DMS53 (cell line): ENCODE data around the gene DTX4.

Experiments
- DNase-seq: peaks from one replicate; lab custom pipeline; 2025; lab: John Stamatoyannopoulos, UW

DTX4 gene

DNA sequence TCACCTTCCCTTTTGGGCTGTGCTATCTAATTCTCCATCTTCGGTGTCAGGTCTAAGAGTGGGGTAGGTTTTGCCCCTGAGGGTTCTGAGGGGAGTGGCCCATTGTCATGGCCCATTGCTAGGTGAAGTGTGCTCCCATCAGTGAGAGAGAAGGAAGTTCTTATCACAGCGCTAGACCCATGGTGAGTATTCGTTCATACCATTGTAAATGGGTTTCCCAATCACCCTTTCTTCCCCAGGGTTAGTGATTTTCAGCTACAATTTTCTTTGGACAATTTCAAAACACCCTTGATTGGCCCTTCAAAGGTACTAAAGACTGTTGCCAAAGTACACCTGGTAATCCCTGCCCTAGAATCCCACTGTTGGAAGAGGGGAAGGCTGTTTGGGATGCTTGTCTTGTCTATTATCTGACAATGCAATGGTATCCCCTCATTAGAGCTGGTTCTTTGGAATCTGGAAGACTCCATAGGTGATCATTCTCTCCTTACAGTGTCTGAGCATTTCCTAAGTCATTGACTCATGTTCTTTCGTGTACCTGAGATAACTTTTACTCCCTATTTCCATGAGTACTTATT lies 20.6 kb downstream of the DTX4 start:
- no peak for DNase-seq

GRCh38 chr11:59193587-59194130 lies 21.7 kb downstream of the DTX4 start:
- DNase-seq = no peak

DNA sequence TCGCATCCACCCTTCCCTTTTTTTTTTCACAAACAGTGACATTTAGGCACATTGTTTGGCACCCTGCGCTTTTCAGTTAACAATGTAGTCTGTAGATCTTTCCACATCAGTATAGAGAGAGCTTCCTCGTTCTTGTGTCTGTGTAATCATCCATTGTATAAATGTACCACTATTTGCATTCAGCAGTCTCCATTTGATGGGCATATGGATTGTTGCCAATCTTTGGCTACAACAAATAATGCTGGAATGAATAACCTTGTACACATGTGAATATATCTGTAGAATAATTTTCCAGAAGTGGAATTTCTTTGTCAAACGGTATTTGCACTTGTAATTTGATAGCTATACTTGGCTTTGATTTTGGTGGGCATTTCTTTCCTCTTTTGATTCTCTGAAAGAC lies 23.7 kb downstream of the DTX4 start:
- DNase-seq = no peak

DNA sequence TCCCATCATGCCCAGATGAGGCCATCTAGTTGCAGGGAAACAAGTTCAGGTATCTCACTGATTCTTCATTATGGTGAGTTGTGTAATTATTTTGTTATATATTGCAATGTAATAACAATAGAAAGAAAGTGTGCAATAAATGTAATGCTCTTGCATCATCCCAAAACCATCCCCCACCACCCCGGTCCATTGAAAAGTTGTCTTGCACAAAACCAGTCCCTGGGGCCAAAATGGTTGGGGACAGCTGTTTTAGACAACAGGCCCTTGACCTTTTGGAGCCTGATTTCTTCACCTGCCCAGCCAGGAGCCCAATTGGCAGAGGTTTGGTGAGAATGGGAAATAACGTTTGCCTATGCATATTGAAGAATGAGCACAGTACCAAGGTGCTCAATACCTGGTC lies 24.8 kb downstream of the DTX4 start:
- no peak for DNase-seq

DNA sequence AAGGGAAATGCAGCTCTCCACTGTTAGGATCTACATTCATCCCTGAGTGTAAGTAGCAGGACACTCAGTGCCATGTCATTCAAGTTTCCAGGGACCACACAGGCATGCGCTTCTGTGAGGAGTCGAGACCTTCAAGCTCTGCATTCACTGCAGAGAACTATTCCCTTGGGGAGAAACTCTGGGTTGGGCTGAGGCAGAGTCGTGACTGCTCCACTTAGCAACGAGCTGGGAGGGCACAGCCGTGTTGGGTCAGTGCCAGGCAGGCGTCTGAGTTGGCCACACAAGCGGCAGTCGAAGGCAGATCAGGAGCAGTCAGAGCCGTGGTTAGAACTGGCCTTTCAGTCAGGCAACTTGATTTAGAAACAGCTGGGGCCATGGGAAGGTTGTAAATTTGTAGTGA lies 26.1 kb downstream of the DTX4 start:
- DNase-seq = no peak

DNA sequence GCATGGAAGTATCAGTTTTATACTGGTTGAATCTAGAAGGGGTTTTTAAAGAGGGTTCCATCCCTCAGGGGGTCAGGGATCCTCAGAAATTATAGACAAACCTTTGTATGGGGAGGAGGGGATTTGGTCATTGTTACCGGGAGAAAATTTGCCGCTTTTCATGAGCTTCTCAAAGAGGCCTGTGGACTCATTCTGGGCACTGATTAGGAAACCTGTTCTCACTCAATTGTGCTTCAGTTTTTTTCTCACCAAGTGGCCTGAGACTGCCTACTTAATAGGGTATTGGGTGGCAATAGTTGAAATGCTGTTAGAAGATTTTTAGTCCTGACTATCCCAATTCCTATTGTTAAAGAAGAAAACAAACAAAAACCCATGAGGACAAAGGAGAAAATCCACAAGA lies 26.8 kb downstream of the DTX4 start:
- DNase-seq = no peak

GRCh38 chr11:59199546-59200422 lies 27.9 kb downstream of the DTX4 start:
- no peak for DNase-seq

- no peak for DNase-seq
Measured at GRCh38 chr11:59200423-59200746, 28.5 kb downstream of the DTX4 start.

DNA sequence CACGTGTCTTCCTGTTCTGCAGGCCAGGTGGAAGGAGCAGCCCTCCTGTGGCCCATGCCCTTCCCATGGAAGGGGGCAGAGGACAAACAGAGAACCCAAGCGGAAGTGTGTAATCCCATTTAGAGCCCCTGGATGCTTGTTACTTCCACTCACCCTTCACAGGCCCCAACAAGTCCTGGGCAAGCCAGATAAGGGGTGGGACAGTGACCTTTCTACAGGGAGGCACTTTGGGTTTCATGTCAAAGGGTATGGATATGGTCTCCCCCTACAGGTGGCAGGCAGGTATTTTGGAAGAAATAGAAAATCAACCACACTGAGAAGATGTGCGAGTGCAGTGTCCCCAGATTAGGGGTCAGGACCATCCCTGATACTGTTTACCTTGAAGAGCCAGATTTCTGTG lies 29.4 kb downstream of the DTX4 start:
- no peak for DNase-seq

GRCh38 chr11:59204746-59205145 lies 32.8 kb downstream of the DTX4 start:
- no peak for DNase-seq

GRCh38 chr11:59205648-59206047 lies 33.7 kb downstream of the DTX4 start:
- DNase-seq = no peak

DNA sequence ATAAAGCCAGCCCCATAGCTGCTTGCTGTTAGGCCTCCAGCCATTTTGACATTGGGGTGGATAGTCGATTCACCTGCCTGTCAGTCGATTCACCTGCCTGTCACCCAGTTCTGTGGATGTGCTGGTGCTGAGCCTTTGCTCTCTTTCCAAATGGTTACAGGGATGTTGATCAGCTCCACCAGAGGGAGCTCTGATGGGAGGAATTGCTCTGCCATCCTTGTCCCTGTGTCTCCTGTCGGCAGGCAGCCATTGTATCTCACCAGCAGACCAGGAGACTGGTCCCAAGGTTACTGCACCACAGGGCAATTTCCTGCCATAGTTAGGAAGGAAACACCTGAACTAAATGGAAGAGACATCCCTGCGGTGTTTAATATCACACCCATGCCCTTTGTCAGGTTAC lies 34.7 kb downstream of the DTX4 start:
- peak; percentile 68 for DNase-seq

GRCh38 chr11:59207988-59208451 lies 36.1 kb downstream of the DTX4 start:
- DNase-seq = peak; percentile 65

DNA sequence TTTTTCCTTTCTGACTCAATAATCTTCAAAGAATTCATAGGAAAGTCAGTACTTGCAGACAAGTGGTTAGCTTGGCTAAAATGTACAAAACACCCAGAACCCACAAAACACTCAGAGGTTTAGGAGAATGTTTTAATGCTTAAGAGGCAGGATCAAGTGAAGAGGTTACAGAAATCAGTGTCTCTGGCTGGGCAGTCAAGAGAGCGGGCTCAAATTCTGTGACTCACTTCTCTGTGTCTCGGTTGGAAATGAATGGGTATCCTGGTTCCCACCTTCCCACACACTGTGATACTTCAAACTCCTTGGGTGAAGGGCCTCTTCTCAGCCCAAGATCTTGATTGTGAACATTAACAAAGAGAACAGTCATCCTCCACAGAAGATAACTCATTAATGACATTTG lies 37.0 kb downstream of the DTX4 start:
- DNase-seq = no peak

- no peak for DNase-seq
Measured at GRCh38 chr11:59212222-59212621, 40.3 kb downstream of the DTX4 start.

DNA sequence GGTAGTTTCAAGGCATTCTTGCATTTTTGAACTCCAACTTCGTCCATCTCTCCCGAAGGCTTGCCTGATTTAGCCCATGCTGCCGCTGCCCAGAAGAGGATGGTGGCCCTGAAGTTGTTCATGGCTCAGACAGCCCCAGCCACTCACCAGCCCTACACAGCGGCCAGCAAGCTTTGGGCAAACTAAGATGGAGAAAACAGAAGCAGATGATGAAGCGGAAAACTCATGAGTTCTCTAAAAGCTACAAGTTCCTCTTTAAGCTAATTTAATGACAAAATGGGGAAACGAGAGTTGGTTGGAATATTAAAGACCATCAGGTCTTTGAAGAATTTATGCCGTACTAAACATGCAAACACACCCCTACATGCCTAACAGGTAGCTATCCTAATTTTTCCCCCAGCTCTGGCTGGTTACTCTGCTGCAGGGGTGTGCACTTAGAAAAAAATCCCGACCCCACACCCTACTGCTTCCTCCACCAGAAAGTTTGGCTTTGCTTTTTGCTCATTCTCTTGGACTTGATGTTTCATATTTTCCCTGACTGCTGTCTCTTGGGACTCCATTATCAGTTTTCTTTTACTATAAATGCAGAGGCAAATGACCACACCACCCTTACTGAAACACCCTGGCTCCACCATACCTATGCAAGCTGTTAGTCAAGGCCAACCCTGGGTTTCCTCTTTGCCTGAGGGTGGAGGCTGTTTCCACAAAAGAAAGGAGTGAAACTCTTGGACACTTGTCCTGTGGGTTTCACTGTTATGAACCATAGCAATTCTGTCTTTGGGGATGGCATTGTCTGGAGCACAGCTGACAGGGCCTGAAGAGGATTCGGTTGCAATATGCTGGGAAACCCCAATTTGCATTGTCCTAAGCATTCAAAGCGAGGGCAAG lies 41.1 kb downstream of the DTX4 start, which contains the start of gene MPEG1:
Gene MPEG1, minus strand, starts transcription at position 184 of the 888 bp plus-strand sequence. Its CDS starts 62 bp downstream, at position 122.
- DNase-seq = no peak

GRCh38 chr11:59214141-59214893 lies 42.4 kb downstream of the DTX4 start:
- no peak for DNase-seq

DNA sequence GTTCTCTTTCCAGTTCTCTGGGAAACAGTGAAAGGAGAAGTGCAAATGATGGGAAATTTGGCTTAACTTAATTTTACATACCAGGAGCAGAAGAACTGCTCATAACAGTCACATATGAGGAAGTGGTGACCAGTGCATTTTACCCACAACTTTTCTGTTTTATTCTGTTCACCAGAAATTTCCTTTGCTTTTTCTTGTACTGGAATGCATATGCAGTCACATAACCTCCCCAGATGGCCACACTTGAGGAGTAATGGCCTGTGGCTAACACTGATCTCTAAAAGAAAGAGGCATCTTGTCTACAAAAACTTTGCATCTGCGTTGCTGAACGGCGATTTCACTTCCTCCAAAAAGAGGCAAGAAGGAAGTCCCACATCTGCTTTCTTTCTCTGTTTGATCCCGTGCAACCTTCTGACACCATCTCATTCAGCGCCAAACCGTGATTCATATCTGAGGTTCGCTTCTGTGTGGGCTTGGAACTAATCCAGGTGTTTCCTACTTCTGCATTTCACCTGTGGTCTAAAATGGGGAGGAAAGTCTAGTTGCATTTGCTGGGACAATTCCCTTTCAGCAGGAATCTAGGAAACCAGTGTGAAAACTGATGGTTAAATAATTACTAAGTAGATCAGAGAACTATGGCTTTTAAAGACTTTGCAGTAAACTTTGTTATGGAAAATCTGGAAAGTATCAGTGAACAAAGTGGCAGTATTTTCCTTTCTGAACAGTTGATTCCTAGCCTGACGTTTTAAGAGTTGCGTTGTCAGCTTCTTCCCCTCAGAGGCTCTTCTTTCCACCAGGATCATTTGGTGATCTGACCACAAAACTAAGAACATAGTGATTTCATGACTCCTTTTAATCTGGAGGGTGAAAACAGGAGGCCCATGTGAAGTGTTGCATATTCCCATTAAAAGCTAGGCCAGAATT lies 45.0 kb downstream of the DTX4 start:
- no peak for DNase-seq

DNA sequence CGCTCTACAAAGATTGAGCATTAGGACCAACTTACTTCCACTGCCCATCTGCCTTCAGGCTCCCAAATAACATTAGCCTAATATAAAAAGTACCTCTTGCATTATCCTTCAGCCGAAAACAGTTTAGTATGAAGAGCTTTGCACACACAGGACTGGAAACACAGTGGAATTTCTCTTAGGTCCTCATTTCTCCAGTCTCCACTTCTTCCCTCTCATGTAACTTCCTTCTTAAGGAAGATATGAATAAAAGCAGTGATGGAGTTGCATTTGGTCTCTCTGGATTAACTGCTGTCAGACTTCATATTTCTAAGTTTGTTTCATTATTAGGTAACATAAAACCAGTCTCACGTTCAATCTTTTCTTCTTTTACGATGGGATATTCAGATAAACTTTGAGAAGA lies 46.4 kb downstream of the DTX4 start:
- no peak for DNase-seq

- DNase-seq = no peak
Measured at GRCh38 chr11:59218893-59219292, 47.0 kb downstream of the DTX4 start.

GRCh38 chr11:59219836-59220235 lies 47.9 kb downstream of the DTX4 start:
- DNase-seq = no peak
